HG02870 (cell line): ENCODE measurements around the gene HDAC4.

ENCODE experiments used
- ATAC-seq: cut with Tn5 transposase; IDR thresholded peaks from one replicate; pipeline ENCODE4 v1.9.1; 2021; ENCODE audit warnings: mild to moderate bottlenecking, moderate library complexity; ENCODE audit not compliant: unreplicated experiment

The HDAC4 gene

GRCh38 chr2:239151201-239152131 is 249.4 kb downstream of the HDAC4 start:
- no peak for ATAC-seq

DNA sequence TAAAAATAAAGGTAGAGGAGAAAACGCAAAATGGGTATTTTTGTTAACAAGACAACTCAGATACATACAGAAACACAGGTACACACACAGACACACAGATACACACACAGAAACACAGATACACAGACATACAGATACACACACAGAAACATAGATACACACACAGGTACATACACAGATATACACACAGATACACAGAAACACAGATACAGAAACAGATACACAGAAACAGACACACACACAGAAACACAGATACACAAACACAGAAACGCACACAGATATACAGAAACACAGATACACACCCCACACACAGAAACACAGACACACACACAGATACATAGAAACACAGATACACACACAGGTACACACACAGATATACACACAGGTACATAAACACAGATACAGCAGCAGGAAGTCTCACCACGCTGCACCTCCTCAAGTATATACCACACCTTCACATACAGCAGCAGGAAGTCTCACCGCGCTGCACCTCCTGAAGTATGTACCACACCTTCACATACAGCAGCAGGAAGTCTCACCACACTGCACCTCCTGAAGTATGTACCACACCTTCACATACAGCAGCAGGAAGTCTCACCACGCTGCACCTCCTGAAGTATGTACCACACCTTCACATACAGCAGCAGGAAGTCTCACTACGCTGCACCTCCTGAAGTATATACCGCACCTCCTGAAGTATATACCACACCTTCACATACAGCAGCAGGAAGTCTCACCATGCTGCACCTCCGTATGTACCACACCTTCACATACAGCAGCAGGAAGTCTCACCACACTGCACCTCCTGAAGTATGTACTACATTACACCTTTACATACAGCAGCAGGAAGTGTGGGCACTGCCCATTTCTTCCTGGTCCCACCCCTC is 250.5 kb downstream of the HDAC4 start:
- no peak for ATAC-seq

DNA sequence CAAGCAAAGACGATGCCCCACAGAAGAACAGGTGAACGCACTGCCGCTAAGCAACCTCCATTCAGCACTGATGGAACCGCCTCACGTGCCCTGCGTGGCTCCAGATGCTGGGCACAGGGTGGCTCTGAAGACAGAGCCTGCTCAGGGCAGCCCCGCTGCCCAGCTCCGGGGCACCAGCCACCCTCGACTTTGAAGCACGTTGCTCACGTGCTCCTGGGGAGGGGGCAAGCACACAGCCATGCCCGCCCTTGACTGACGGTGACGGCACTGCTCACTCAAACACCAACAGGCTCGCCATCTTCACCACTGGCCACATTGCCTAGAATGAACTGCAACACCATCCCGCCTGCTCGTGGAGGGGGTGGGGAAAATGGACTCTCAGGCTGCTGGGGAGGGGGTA is 251.3 kb downstream of the HDAC4 start:
- ATAC-seq = no peak

DNA sequence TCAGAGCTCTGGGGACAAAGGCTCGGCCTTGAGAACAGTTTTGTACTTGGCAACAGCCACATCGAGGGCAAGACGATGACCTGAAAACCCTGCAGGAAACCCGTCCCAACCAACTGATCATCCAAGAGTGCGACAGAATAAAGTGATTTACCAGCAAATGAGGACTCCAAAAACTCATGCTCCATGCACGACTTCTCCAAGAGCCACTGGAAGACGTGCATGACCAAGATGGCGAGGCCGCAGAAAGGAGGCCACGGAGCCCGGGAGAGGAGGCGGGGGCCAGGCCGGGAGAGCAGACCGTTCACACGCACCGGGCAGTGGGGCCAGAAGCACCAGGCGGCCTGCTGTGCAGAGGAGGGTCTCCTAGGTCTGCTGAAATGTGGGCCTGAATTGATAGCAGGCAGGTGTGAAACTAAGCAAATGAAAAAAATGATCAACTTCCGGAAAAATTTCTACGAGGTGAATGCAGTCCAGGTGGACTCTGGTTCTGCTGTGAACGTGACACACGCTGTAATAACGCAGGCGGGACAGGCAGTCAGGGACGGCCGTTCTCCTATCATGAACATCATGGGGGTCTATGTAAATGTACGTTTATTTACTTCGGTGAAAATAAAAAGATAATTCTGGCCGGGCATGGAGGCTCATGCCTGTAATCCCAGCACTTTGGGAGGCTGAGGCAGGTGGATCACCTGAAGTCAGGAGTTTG is 252.2 kb downstream of the HDAC4 start:
- no peak for ATAC-seq

- no peak for ATAC-seq
These were observed 253.4 kb downstream of the HDAC4 start for GRCh38 chr2:239147376-239147775.

DNA sequence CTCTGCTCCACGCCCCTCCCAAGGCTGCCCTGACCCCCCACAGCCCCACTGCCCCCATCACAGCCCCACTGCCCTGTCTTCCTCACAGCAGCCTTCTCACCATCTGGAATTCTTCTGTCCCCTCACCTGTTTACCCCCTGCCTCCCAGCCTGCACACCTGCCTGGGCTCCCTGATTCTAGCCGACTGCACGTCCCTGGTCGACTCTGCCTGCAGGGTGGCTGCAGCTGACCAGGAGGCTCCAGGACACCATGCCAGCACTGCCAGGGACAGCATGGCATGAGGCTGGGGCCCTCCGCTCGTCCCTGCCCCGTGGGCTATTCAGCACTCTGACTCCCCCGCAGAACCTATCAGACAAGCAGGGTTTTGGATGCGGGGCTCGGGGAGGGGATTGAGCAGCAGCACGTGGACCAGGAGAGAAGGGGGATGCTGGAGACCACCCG is 254.1 kb downstream of the HDAC4 start:
- no peak for ATAC-seq

DNA sequence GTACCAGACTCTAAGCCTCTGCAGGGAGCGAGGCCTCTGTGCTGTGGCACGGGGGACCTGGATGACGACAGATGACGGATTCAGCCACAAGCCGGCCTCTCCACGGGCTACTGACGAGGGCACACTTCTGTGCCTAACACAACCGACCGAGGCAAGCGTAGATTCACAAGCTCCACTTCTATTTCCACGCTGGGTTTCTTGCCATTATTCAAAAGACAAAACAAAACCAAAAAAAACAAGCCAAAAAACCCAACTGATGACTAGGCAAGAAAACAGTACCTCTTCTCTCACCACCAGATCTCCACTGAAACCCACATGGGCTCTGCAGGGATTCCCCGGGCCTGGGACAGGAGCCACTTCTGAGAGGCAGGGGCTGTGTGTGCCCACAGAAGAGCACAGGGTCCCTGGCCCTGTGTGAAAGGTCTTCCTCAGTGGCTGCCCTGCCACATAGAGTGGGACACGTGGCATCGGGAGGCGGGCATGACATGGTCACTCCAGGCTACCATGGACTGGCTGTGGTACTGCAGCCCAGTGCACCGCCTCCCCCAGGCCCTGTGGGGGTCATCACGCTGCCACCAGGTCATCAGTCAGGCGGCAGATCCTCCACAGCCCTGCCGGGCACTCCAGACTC is 254.7 kb downstream of the HDAC4 start:
- no peak for ATAC-seq

GRCh38 chr2:239145601-239146000 is 255.2 kb downstream of the HDAC4 start:
- ATAC-seq = no peak

- no peak for ATAC-seq
These were observed 255.7 kb downstream of the HDAC4 start for GRCh38 chr2:239145106-239145505.

GRCh38 chr2:239144713-239144999 is 256.2 kb downstream of the HDAC4 start:
- ATAC-seq = no peak

GRCh38 chr2:239143858-239144712 is 256.7 kb downstream of the HDAC4 start:
- no peak for ATAC-seq

DNA sequence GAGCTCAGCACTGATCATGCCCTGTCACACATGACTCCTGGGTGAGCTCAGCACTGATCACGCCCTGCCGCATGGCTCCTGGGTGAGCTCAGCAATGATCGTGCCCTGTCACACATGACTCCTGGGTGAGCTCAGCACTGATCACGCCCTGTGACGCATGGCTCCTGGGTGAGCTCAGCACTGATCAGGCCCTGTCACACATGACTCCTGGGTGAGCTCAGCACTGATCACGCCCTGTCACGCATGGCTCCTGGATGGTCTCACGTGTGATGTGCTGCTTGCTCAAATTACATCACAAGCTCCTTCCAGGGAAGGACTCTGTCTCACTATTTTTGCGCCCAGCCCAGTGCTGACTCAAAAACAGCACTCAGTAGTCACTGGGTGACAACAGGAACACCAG is 258.0 kb downstream of the HDAC4 start:
- ATAC-seq = no peak

GRCh38 chr2:239142296-239142695 is 258.5 kb downstream of the HDAC4 start:
- no peak for ATAC-seq

GRCh38 chr2:239141021-239141760 is 259.6 kb downstream of the HDAC4 start:
- no peak for ATAC-seq

DNA sequence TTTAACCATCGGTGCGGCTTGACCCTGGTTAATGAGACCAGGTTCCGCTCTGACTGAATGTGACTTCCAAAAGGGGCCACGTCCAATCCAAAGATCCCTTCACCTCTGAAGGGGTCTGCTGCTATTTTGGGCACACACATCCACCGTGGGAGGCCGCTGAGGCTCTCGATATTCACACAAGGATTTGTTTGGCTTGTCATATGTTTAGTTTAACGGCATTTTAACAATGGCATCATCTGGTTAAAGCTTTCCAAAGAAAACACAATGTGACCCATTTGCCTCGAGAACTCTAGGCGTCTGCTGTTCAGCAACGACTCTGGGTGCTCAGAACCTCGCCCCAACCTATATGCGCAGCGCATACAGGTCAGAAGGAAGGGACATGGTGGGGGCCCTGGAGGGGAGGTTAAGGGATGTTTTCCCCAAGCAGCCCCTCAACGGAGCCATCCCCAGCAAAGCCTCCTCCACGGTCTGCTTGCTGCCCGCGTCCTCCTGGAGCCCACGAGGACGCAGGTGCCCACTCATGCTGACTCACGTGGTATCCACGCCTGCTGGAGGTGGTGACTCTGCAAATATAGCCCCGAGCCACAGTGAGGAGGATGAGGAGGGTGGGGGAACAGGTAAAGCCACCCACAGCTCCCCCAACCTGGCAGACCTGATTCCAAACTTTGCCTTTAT is 260.3 kb downstream of the HDAC4 start:
- no peak for ATAC-seq

- ATAC-seq = no peak
These were observed 261.3 kb downstream of the HDAC4 start for GRCh38 chr2:239139566-239139965.

- no peak for ATAC-seq
These were observed 261.7 kb downstream of the HDAC4 start for GRCh38 chr2:239139101-239139500.

GRCh38 chr2:239138610-239139009 is 262.2 kb downstream of the HDAC4 start:
- no peak for ATAC-seq

- no peak for ATAC-seq
These were observed 262.9 kb downstream of the HDAC4 start for GRCh38 chr2:239137898-239138283.
